HG03175 (cell line): ENCODE data around the gene GPR55.

Experiments used
- ATAC-seq: cut with Tn5 transposase; IDR thresholded peaks from one replicate; pipeline ENCODE4 v1.9.1; 2021; ENCODE audit warnings: mild to moderate bottlenecking, moderate library complexity; ENCODE audit not compliant: unreplicated experiment

Gene GPR55

GRCh38 chr2:230951396-230951795 lies 26.4 kb upstream of the GPR55 start:
- no peak for ATAC-seq

GRCh38 chr2:230950874-230951339 lies 25.9 kb upstream of the GPR55 start:
- ATAC-seq = no peak

GRCh38 chr2:230949966-230950873 lies 25.2 kb upstream of the GPR55 start:
- ATAC-seq = peak; percentile 68

- ATAC-seq = peak; percentile 24
Observed at GRCh38 chr2:230947908-230948365, 22.9 kb upstream of the GPR55 start.

GRCh38 chr2:230947235-230947576 lies 22.2 kb upstream of the GPR55 start:
- no peak for ATAC-seq

- no peak for ATAC-seq
Observed at GRCh38 chr2:230946429-230947234, 21.6 kb upstream of the GPR55 start.

- no peak for ATAC-seq
Observed at GRCh38 chr2:230944757-230945372, 19.8 kb upstream of the GPR55 start.

GRCh38 chr2:230944123-230944653 lies 19.1 kb upstream of the GPR55 start:
- peak; percentile 52 for ATAC-seq

GRCh38 chr2:230942920-230943896 lies 18.2 kb upstream of the GPR55 start:
- peak; percentile 72 for ATAC-seq

- ATAC-seq = no peak
Observed at GRCh38 chr2:230942371-230942770, 17.3 kb upstream of the GPR55 start.

- no peak for ATAC-seq
Observed at GRCh38 chr2:230941202-230942180, 16.4 kb upstream of the GPR55 start.

GRCh38 chr2:230940471-230940815 lies 15.4 kb upstream of the GPR55 start:
- no peak for ATAC-seq

- no peak for ATAC-seq
Observed at GRCh38 chr2:230939691-230940470, 14.8 kb upstream of the GPR55 start.

GRCh38 chr2:230939066-230939591 lies 14.1 kb upstream of the GPR55 start:
- no peak for ATAC-seq

- no peak for ATAC-seq
Observed at GRCh38 chr2:230938516-230939065, 13.5 kb upstream of the GPR55 start.

- no peak for ATAC-seq
Observed at GRCh38 chr2:230938098-230938497, 13.1 kb upstream of the GPR55 start.

GRCh38 chr2:230937362-230937761 lies 12.3 kb upstream of the GPR55 start:
- ATAC-seq = no peak
